Endothelial cell of umbilical vein (primary cell): ENCODE results near the gene ZDHHC3.

Experiments
- CTCF ChIP-seq, 2 donors: IDR thresholded peaks; 1 replicate in 1 of 2; 2 replicates in 1 of 2; pipeline ENCODE4 v1.5.1; 2011; ENCODE audit warnings: low read length in 2 of 2, mild to moderate bottlenecking in 2 of 2, moderate library complexity in 2 of 2, control low read depth in 1 of 2, inconsistent platforms in 1 of 2, low read depth in 1 of 2; ENCODE audit not compliant: insufficient read depth in 1 of 2; ENCODE audit errors: extremely low read depth in 1 of 2
- EZH2 ChIP-seq: IDR thresholded peaks from 2 replicates; pipeline ENCODE4 v1.6.1; 2012; ENCODE audit warnings: borderline replicate concordance, low read depth, mild to moderate bottlenecking, moderate library complexity, low read length, inconsistent platforms; ENCODE audit not compliant: severe bottlenecking
- POLR2A ChIP-seq: IDR thresholded peaks from 2 replicates; pipeline ENCODE4 v1.6.1; 2012; ENCODE audit warnings: low read depth, mild to moderate bottlenecking, control low read depth, low read length
- POLR2AphosphoS5 ChIP-seq: IDR thresholded peaks from 2 replicates; pipeline ENCODE4 v1.6.1; 2012; ENCODE audit warnings: low read depth, mild to moderate bottlenecking, control low read depth, low read length, moderate library complexity; ENCODE audit not compliant: insufficient read depth
- TF ChIP-seq, protein P1 (sequence below): IDR thresholded peaks from 2 replicates; pipeline ENCODE4 v1.6.1; 2011; ENCODE audit not compliant: insufficient read depth, insufficient read length

GRCh38 chr3:44981220-44981619, 5.2 kb upstream of the ZDHHC3 start:
- TF ChIP-seq CTCF (IDR thresholded peaks at IDR 0.05; ENCODE audit: extremely low read depth in 1 of 2, insufficient read depth in 1 of 2, low read depth in 1 of 2, low read length in 2 of 2) (no peak), POLR2AphosphoS5 (no peak), POLR2A (no peak), EZH2 (no peak)
- TF ChIP-seq, protein P1, sequence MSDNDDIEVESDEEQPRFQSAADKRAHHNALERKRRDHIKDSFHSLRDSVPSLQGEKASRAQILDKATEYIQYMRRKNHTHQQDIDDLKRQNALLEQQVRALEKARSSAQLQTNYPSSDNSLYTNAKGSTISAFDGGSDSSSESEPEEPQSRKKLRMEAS: no peak
